GM12878 (cell line): ENCODE measurements around the gene ABHD11. TPM values are rescaled to one million over a fixed set of nuclear protein-coding genes. Genes with fewer than 3 reads are reported as not detected.
"Not testable (repeated sequence)": the region's sequence is repeated elsewhere in the genome, so short reads cannot be mapped to it uniquely, and the experiment has no call there.

Source experiments
- ATAC-seq: fragments of 200-7000 bp; cut with Tn5 transposase; 3 replicates; pipeline ENCODE4 v1.9.1; 2020; ENCODE audit warnings: mild to moderate bottlenecking, moderate library complexity
- BruUV-seq: library from RNA; stranded (reverse); fragments of 400-500 nt; replicated peaks from 2 replicates; lab custom pipeline; 2021; lab: Mats Ljungman, UMichigan
- CTCF ChIA-PET: fragments of 300-600 bp; sonication (Branson Sonifier 250); formaldehyde crosslinking; extraction: SDS; loops from one replicate; lab custom pipeline; 2021; ENCODE audit warnings: inconsistent platforms; lab: Yijun Ruan, JAX
- POLR2A ChIA-PET: fragments of 350-600 bp; formaldehyde crosslinking; extraction: SDS; loops from one replicate; lab custom pipeline; 2021; ENCODE audit warnings: inconsistent platforms; lab: Charles Lee
- RAD21 ChIA-PET: fragments of 300-600 bp; sonication (Branson Sonifier 250); formaldehyde crosslinking; loops from one replicate; lab custom pipeline; 2023; ENCODE audit warnings: antibody characterized with exemption; ENCODE audit not compliant: unreplicated experiment; lab: Charles Lee
- SMC1A ChIA-PET: fragments of 300-600 bp; sonication (Branson Sonifier 250); formaldehyde crosslinking; loops from one replicate; lab custom pipeline; 2023; ENCODE audit not compliant: unreplicated experiment, uncharacterized antibody; lab: Charles Lee
- DNase-seq: peaks from one replicate; pipeline ENCODE4 v3.0.0-alpha.2; 2011; ENCODE audit warnings: low read depth, low spot score
- FAIRE-seq: peaks from 3 replicates; lab custom pipeline; 2011; peaks lifted over from hg19 to GRCh38; lab: Jason Lieb, UNC
- H2AFZ ChIP-seq: 2 replicates; pipeline ENCODE4 v1.6.0; 2011; ENCODE audit warnings: low read depth, low read length, control low read depth; ENCODE audit not compliant: control insufficient read depth
- H3K27ac ChIP-seq: 2 replicates; pipeline ENCODE4 v1.5.1; 2011; ENCODE audit warnings: control low read depth; ENCODE audit not compliant: control insufficient read depth, insufficient read depth
- H3K27me3 ChIP-seq, 2 experiments: replicated peaks in 1 of 2; 2 replicates each; pipeline versions ENCODE4 v1.6.0 to v1.6.1; 2011; ENCODE audit warnings: low read length in 1 of 2; ENCODE audit not compliant: control insufficient read depth in 2 of 2, insufficient read depth in 2 of 2
- H3K36me3 ChIP-seq, 2 experiments: 2 replicates each; pipeline ENCODE4 v1.5.1; 2011; ENCODE audit warnings: low read length in 1 of 2; ENCODE audit not compliant: control insufficient read depth in 2 of 2, insufficient read depth in 2 of 2
- H3K4me1 ChIP-seq: 2 replicates; pipeline ENCODE4 v1.6.1; 2011; ENCODE audit warnings: mild to moderate bottlenecking, low read length, moderate library complexity, mixed read lengths; ENCODE audit not compliant: control insufficient read depth, insufficient read depth
- H3K4me2 ChIP-seq: 2 replicates; pipeline ENCODE4 v1.6.0; 2011; ENCODE audit warnings: control low read depth; ENCODE audit not compliant: control insufficient read depth, insufficient read depth
- H3K4me3 ChIP-seq: fragments of 200-600 bp; sonication (generic); 2 replicates; pipeline ENCODE4 v1.5.1; 2016
- H3K79me2 ChIP-seq: 2 replicates; pipeline ENCODE4 v1.6.0; 2011; ENCODE audit warnings: low read length; ENCODE audit not compliant: control insufficient read depth, insufficient read depth
- H3K9ac ChIP-seq: 2 replicates; pipeline ENCODE4 v1.8.0; 2011; ENCODE audit warnings: low read length, control low read depth, mixed read lengths; ENCODE audit not compliant: control insufficient read depth, insufficient read depth
- H3K9me3 ChIP-seq: replicated peaks from 3 replicates; pipeline ENCODE4 v1.5.1; 2011; ENCODE audit warnings: mild to moderate bottlenecking, low read length; ENCODE audit not compliant: control insufficient read depth, insufficient read depth
- H4K20me1 ChIP-seq: 2 replicates; pipeline ENCODE4 v1.6.0; 2011; ENCODE audit not compliant: control insufficient read depth, insufficient read depth
- EZH2 ChIP-seq: IDR thresholded peaks from 2 replicates; pipeline ENCODE4 v1.6.1; 2012; ENCODE audit warnings: low read depth, mild to moderate bottlenecking, control low read depth, inconsistent platforms, low read length, borderline replicate concordance; ENCODE audit not compliant: control insufficient read depth
- HDAC2 ChIP-seq: fragments of 200-600 bp; sonication (generic); IDR thresholded peaks from 2 replicates; pipeline ENCODE4 v1.6.1; 2017
- KDM1A ChIP-seq: fragments of 200-600 bp; sonication (generic); IDR thresholded peaks from 2 replicates; pipeline ENCODE4 v1.6.1; 2016; ENCODE audit warnings: borderline replicate concordance
- MTA3 ChIP-seq: IDR thresholded peaks from 2 replicates; pipeline ENCODE4 v1.6.1; 2012; ENCODE audit warnings: low read length, inconsistent platforms, borderline replicate concordance
- RFX5 ChIP-seq: IDR thresholded peaks from 2 replicates; pipeline ENCODE4 v1.6.1; 2011; ENCODE audit warnings: low read depth, low read length, improper control_type of control experiment
- TCF7 ChIP-seq: IDR thresholded peaks from 2 replicates; pipeline ENCODE4 v1.6.1; 2014; ENCODE audit warnings: antibody characterized with exemption, borderline replicate concordance
- ZNF274 ChIP-seq: IDR thresholded peaks from one replicate; pipeline ENCODE4 v1.8.0; 2011; ENCODE audit not compliant: insufficient read length, insufficient read depth
- WGBS: methylation state at CpG from one replicate; pipeline ENCODE4 v1.1.6; 2016; ENCODE audit warnings: low lambda C conversion rate; ENCODE audit not compliant: insufficient replicate concordance, insufficient coverage; ENCODE audit errors: missing lambda C conversion rate; 5-methylcytosine and 5-hydroxymethylcytosine counted together
- in situ Hi-C: fragments of 300-500 bp; cut with MboI; formaldehyde crosslinking; loops from 9 replicates; pipeline ENCODE4 v1.14.3; 2018; ENCODE audit warnings: mixed read lengths
- intact Hi-C: fragments of 100-400 bp; cut with micrococcal nuclease; formaldehyde crosslinking; loops from one replicate; pipeline ENCODE4 v1.14.2; 2022; ENCODE audit not compliant: unreplicated experiment
- polyA plus RNA-seq, 11 experiments: library from polyadenylated mRNA; depleted of rRNA in 4 of 11; unstranded in 6 of 11; stranded (reverse) in 5 of 11; fragments of >200 nt; fragmentation: Nextera tagmentation in 4 of 11; fragmentation: Illumina TruSeq in 1 of 11; extraction: Ambion mirVana in 4 of 11; extraction: Trizol in 1 of 11; gene quantifications; 1 replicate in 1 of 11; 2 replicates in 10 of 11; pipeline versions ENCODE4 v1.2.1 to v1.2.3, GENCODE V29; 2011 to 2016; ENCODE audit warnings: inconsistent platforms in 2 of 11, missing spikeins in 2 of 11, low read depth in 1 of 11
- total RNA-seq, 4 experiments: library from RNA; depleted of rRNA in 3 of 4; stranded (reverse); fragments of >200 nt in 3 of 4; fragmentation: Illumina TruSeq in 1 of 4; extraction: Trizol in 1 of 4; gene quantifications; 2 replicates each; pipeline versions ENCODE4 v1.2.1 to v1.2.3, GENCODE V29; 2013 to 2021
- TF ChIP-seq, protein P1 (sequence below): fragments of 450-650 bp; IDR thresholded peaks from 2 replicates; pipeline ENCODE4 v1.6.1; 2017; ENCODE audit warnings: mild to moderate bottlenecking, moderate library complexity

The ABHD11 gene
- total and polyA plus RNA-seq, 10 of the 15 experiments (the other 5 are each of a cell fraction or from before 2014, with no cell fraction given), result 2.8 to 24.8 (median 10.1) TPM

DNA sequence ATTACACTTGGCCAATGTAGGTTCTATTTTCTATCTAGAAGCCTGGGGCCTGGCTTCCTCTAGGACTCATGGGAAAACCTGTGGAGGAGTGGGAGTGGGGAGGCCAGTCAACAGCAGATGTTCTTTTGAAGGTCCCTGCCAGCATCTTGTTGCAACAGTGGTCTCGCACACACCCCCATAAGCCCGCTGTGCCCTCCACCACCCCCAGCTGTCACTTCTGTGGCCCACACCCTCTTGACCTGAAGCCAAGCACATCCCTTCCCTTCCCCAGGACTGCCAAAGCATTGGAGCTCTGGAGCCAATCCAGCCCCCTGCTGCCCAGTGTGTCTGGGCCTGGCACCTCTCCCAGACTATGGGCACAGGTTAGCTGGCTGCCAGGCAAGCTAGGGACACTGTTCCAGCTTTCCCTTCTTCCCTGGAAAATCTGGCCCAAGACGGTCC lies 17.2 kb downstream of the ABHD11 start:
- H3K79me2 ChIP-seq, result no peaks in the 10 kb centered on the region
- ATAC-seq (no peak), FAIRE-seq (no peak), DNase-seq (no peak)
- no peak overlapping the region for H3K4me2 ChIP-seq
- no peaks in the 10 kb centered on the region for H3K36me3 ChIP-seq
- POLR2A ChIA-PET, result interaction anchor here (0.5 kb wide), 1 partner anchor 59 kb away, joined by 4 read pairs; no protein-coding TSS in a partner anchor
- H3K27ac ChIP-seq, result no peak overlapping the region
- SMC1A ChIA-PET, result no interaction called here
- RAD21 ChIA-PET, result no interaction called here
- no peak overlapping the region for H3K9ac ChIP-seq
- H3K4me3 ChIP-seq, result no peak overlapping the region
- in situ Hi-C loops, result no loop called here
- H3K4me1 ChIP-seq, result peaks cover 12% of the 10 kb centered on the region
- no peaks in the 10 kb centered on the region for H3K9me3 ChIP-seq
- no peak overlapping the region for H2AFZ ChIP-seq
- no peaks in the 10 kb centered on the region for H3K27me3 ChIP-seq
- 48% methylated on average over 3 of the region's 3 CpGs for WGBS
- TF ChIP-seq ZNF274 (no peak), HDAC2 (no peak), KDM1A (no peak), TCF7 (no peak), RFX5 (no peak), EZH2 (no peak), MTA3 (no peak)
- TF ChIP-seq, protein P1, sequence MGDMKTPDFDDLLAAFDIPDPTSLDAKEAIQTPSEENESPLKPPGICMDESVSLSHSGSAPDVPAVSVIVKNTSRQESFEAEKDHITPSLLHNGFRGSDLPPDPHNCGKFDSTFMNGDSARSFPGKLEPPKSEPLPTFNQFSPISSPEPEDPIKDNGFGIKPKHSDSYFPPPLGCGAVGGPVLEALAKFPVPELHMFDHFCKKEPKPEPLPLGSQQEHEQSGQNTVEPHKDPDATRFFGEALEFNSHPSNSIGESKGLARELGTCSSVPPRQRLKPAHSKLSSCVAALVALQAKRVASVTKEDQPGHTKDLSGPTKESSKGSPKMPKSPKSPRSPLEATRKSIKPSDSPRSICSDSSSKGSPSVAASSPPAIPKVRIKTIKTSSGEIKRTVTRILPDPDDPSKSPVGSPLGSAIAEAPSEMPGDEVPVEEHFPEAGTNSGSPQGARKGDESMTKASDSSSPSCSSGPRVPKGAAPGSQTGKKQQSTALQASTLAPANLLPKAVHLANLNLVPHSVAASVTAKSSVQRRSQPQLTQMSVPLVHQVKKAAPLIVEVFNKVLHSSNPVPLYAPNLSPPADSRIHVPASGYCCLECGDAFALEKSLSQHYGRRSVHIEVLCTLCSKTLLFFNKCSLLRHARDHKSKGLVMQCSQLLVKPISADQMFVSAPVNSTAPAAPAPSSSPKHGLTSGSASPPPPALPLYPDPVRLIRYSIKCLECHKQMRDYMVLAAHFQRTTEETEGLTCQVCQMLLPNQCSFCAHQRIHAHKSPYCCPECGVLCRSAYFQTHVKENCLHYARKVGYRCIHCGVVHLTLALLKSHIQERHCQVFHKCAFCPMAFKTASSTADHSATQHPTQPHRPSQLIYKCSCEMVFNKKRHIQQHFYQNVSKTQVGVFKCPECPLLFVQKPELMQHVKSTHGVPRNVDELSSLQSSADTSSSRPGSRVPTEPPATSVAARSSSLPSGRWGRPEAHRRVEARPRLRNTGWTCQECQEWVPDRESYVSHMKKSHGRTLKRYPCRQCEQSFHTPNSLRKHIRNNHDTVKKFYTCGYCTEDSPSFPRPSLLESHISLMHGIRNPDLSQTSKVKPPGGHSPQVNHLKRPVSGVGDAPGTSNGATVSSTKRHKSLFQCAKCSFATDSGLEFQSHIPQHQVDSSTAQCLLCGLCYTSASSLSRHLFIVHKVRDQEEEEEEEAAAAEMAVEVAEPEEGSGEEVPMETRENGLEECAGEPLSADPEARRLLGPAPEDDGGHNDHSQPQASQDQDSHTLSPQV, result no peak
- intact Hi-C loops, result no loop called here
- CTCF ChIA-PET, result interaction anchor here (0.6 to 2.9 kb wide), 2 partner anchors 111 to 115 kb away, joined by 3 to 14 read pairs; no protein-coding TSS in a partner anchor
- no TSS peak for BruUV-seq
- peaks cover 4% of the 10 kb centered on the region; the same call in 1 of the 2 replicates for H4K20me1 ChIP-seq

- H3K36me3 ChIP-seq, BruUV-seq, H3K9ac ChIP-seq, ATAC-seq, H3K9me3 ChIP-seq, intact Hi-C loops, H3K4me3 ChIP-seq, in situ Hi-C loops, FAIRE-seq, H3K79me2 ChIP-seq, H3K4me2 ChIP-seq, H4K20me1 ChIP-seq, H3K27ac ChIP-seq, H2AFZ ChIP-seq, H3K27me3 ChIP-seq, DNase-seq: not testable (repeated sequence)
- CTCF ChIA-PET, result interaction anchor here (2.9 kb wide), 1 partner anchor 114 kb away, joined by 14 read pairs; no protein-coding TSS in a partner anchor
- RAD21 ChIA-PET, result interaction anchor here (1.6 kb wide), 1 partner anchor 18 kb away, joined by 6 read pairs; the partner anchor contains the start of gene ABHD11
- 74% methylated on average over 8 of the region's 9 CpGs for WGBS
- SMC1A ChIA-PET, result interaction anchor here (2.0 kb wide), 1 partner anchor 113 kb away, joined by 10 read pairs; no protein-coding TSS in a partner anchor
- POLR2A ChIA-PET, result interaction anchor here (1.1 kb wide), 1 partner anchor 9 kb away, joined by 4 read pairs; no protein-coding TSS in a partner anchor
- H3K4me1 ChIP-seq, result peaks cover 12% of the 10 kb centered on the region
Observed at GRCh38 chr7:73720443-73720842, 18.2 kb downstream of the ABHD11 start.
